Fibroblast of the conjunctiva (primary cell): ENCODE results near the gene FOXK1.
"Not testable (repeated sequence)": the region's sequence is repeated elsewhere in the genome, so short reads cannot be mapped to it uniquely, and the experiment has no call there.

Experiments used
- DNase-seq: peaks from one replicate; pipeline ENCODE4 v3.0.0-alpha.2; 2010; ENCODE audit warnings: low read depth

The FOXK1 gene

DNA sequence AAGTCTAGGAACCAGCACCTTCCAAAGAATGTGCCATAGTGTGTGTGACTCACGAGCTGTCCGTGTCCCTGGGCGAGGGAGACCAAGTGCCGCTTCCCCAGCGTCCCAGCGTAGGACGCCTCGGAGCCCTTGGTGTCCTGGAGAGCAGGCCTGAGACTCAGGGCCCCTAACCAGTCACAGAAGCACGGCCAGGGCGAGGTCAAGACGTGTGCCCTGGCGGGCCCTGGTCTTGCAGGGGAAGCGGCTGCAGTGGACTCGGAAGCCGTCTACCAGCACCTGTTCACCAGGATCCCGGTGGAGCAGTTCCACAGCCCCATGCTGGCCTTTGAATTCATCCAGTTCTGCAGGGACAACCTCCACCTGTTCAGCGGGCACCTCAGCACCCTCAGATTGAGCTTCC is 103.9 kb downstream of the FOXK1 start:
- DNase-seq, result no peak

DNA sequence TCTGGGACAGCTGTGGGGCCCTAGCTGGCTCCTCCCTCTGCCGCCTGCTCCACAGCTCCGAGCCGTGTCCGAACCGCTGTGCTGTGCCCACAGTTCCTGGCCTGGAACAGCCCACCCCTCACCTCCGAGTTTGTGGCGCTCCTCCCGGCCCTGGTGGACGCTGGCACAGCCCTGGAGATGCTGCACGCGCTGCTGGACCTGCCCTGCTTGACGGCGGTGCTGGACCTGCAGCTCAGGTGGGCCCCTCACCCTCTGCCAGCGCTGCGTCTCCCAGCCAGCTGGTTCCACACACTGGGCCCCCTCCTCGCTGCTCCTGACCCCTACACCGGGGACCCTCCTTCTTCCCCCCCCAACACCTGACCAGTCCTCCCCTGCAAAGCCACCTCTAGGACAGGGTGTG is 105.4 kb downstream of the FOXK1 start:
- no peak for DNase-seq

DNA sequence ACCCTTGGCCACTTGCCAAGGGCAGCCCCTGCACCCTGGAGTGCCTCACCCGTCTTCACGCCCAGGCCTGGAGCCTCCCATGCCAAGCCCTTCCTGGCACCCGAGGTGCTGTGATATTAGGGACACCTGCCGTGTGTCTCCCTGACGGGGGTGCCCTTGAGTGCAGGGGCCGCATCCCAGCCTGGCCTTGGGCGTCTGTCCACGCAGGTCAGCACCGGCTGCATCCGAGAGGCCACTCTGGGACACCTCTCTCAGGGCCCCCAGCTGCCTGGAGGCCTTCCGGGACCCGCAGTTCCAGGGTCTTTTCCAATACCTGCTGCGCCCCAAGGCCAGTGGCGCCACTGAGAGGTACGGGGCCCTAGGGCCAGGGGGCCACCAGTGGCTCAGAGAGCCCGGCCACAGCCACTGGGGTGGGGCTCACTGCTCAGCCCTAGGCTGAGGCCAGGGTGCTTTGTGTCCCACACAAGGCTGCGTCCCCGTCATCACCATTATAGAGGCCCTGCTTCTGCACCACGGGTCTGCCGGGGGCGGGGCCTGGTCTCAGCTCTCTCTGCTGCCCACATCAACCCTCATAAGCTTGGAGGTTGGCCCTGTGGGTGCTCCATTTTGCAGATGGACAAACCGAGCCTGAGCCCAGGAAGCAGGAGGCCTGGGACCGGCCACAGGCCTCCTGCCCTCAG is 106.0 kb downstream of the FOXK1 start:
- DNase-seq, result no peak

DNA sequence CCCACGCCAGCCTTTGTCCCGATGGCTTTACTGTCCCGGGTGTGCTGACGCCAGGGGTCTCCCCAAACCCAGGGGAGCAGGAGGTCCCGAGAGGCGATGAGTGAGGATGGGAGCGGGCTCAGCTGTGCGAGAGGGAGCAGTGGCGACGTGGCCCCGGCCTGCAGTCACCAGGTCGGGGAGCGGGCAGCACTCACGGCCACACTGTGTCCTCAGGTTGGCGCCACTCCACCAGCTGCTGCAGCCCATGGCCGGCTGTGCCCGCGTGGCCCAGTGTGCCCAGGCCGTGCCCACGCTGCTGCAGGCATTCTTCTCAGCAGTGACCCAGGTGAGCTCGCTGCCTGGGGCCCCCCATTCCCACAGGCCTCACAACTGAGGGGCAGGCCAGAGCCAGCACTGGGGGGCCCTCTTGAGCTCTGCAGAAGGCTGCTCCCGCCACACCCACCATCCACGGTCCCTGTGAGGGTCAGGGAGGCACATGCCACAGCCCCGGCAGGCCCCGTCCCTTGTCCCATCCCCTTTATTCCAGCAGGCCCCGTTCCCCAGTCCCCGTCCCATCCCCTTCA is 106.6 kb downstream of the FOXK1 start:
- DNase-seq, result no peak

DNA sequence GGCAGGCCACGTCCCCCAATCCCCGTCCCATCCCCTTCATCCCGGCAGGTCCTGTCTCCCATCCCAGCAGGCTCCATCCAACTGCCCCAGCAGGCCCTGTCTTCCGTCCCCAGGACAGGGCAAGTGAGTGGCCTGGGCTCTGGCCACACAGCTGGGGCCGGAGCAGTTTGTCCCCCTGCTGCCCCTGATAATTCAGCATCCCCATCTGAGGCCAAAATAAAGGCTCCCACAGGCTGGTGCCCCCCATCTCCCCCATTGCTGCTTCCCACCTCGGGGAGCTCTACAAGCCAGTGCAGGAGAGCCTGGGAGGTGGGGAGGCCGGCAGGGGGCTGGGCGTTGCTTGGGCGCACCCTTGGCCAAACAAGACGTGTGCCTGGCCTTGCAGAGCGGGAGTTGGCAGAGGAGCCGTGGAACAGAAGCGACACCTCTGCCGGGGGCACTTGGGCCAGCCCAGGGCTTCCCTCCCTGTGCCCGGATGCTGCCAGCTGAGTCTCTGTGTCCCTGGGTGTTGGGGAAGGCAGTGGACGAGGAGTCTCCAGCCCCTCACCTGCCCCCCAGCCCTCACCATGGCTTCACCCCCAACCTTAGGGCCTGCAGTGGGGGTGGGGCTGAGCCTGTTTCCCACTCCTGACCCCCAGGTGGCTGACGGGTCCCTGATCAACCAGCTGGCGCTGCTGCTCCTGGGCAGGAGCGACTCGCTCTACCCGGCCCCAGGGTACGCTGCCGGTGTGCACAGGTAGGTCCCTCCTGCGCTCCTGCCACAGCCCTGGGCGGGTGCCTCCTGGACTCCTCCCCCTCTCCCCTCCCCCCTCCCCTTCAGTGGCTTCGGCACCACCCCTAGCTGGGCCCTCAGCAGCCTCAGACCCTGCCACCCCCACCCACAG is 107.3 kb downstream of the FOXK1 start:
- DNase-seq, result no peak

DNA sequence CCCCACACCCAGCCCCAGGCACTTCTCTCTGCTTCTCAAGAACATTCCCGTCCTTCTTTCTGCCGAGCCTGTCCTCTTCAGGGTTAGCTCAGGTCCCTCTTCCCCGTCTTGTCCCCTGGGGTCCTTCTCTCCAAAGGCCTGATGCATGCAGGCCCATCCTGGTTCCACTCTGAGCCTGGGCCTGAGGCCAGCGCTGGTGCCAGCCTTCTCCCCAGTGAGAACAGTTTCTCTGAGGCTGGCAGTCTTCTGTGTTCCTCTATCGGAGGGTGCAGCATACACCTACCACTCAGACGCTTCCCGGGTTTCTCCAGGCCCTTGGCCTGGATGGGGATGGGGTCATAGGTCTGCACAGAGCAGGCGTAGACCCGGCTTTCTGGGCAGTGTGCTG is 108.0 kb downstream of the FOXK1 start:
- no peak for DNase-seq

DNA sequence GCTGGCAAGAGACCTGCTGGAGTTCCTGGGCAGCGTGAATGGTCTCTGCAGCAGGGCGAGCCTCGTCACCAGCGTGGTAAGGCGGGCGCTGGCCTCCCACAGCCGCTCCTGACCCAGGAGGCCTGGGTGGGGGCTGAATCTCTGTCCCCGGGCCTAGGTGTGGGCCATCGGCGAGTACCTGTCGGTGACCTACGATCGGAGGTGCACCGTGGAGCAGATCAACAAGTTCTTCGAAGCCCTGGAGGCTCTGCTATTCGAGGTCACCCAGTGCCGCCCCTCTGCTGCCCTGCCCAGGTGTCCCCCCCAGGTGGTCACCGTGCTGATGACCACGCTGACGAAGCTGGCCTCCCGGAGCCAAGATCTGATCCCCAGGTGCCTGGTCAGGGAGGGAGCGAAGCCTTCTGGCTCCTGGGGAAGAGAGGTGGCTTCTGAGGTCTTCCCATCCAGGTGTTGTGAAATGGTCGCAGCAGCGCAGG is 108.5 kb downstream of the FOXK1 start:
- no peak for DNase-seq

DNA sequence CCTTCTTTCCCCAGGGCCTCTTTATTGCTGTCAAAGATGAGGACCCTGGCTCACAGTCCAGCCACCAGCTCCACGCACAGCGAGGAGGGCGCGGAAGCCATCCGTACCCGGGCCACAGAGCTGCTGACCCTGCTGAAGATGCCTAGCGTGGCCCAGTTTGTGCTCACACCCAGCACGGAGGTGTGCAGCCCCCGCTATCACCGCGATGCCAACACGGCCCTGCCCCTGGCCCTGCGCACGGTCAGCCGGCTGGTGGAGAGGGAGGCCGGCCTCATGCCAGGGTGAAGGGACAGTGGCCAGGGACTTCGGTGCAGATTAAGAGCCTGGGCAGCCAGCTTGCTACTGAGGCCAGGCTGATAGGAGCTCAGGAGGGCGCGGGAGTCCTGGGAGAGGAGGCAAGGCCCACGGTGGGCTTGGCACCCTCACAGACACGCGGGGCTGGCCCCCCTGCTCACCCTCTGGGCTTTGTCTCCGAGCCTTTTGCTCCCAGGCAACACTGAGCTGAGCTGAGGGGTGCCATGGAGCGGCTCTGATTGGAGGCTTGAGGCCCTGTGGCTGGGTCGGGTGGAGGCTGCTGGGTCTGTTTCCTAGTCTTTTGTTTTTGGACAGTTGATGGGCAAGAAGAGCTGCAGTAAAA is 109.1 kb downstream of the FOXK1 start:
- no peak for DNase-seq

DNA sequence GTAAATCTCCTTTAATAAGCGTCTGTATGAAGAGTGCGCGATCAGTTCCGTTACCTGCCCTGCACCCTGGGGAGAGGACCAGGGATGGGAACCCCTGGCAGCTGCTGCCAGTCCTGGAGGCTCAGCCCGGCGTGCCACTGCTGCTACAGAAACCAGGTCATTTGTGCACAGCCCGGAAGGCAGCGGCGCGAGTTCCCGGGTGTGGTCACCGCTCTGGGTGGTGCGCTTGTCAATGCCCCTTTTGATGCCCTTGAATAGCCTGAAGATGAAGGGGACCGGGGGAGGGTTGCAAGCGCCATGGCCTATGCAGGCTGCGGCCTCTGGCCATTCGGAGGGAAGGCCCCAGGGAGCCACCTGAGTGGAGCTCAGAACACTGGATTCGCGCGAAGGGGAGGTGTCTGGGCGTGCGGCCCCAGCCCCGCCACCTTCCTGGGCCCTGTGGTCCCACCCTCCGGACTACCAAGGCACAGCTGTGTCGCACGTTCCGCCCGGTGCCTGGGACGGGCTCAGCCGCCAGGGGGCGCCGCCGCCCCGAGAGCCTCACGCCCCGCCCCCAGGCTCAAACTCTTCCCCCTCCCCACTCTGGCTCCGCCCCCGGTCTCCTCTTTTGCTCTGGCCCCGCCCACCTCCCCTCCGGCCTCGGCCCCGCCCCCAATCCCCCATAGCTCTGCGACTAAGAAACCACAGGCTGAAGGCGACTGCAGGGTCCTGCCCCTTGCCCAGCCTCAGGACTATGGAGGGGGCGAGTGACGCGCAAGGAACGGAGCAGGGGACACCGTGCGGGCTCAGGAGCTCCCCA is 109.8 kb downstream of the FOXK1 start:
- peak; percentile 33 for DNase-seq

DNA sequence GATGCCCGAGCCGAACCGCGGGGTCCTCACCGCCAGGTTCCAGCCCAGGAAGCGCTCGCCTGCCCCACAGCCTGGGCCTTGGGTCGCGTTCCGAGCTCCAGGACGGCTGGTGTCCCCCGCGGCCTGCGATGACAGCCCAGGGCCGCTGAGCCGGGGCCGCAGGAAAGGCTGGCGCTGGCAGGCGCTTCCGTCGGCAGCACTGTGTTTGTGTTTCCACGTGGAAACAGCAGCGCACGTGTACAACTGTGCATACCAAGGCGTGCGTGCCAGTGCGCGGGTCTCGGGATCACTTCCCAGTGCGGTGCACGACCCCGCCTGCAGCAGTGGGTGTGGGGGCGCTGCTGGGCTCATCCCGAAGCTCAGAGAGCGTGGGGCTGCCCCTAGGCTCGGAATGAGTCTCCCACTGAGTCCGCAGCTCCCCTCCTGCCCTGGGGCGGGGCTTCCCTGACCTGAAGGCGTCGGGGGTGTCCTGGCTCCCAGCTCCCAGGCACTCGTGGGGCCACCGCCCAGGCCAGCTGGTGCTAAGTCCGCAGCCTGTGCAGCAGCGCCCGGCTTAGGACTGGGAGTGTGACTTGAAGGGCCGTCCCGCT is 110.5 kb downstream of the FOXK1 start:
- no peak for DNase-seq

DNA sequence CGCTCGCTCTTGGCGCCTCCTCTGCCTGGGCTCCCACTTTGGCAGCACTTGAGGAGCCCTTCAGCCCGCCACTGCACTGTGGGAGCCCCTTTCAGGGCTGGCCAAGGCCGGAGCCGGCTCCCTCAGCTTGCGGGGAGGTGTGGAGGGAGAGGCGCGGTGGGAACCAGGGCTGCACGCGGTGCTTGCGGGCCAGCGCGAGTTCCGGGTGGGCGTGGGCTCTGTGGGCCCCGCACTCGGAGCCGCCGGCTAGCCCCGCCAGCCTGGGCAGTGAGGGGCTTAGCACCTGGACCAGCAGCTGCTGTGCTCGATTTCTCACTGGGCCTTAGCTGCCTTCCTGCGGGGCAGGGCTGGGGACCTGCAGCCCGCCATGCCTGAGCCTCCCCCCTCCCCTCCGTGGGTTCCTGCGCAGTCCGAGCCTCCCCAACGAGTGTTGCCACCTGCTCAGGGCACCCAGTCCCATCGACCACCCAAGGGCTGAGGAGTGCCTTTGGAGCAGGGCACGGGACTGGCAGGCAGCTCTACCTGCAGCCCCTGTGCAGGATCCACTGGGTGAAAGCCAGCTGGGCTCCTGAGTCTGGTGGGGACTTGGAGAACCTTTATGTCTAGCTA is 111.4 kb downstream of the FOXK1 start:
- not testable (repeated sequence) for DNase-seq

DNA sequence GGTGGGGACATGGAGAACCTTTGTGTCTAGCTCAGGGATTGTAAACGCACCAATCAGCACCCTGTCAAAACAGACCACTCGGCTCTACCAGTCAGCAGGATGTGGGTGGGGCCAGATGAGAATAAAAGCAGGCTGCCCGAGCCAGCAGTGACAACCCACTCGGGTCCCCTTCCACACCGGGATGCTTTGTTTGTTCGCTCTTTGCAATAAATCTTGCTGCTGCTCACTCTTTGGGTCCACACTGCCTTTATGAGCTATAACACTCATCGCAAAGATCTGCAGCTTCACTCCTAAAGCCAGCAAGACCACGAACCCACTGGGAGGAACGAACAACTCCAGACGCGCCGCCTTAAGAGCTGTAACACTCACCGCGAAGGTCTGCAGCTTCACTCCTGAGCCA is 112.1 kb downstream of the FOXK1 start:
- DNase-seq, result not testable (repeated sequence)

DNA sequence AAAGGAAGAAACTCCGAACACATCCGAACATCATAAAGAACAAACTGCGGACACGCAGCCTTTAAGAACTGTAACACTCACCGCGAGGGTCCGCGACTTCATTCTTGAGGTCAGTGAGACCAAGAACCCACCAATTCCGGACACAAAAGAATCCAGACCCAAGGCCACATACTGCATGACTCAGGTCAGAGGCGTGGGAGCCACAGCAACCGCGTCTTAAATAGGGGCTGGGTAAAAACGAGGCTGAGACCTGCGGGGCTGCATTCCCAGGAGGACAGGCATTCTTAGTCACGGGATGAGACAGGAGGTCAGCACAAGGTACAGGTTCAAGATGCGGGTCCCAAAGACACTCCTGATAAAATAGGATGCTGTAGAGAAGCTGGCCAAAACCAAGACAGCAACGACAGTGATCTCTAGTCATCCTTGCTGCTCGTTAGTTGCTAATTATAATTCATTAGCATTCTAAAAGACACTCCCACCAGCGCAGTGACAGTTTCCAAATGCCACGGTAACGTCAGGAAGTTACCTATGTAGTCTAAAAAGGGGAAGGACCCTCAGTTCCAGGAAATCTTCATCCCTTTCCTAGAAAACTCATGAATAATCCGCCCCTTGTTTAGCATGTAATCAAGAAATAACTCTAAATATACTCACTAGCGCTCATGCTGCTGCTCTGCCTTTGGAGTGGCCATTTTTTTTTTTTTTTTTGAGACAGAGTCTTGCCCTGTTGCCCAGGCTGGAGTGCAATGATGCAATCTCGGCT is 112.7 kb downstream of the FOXK1 start:
- no peak for DNase-seq

DNA sequence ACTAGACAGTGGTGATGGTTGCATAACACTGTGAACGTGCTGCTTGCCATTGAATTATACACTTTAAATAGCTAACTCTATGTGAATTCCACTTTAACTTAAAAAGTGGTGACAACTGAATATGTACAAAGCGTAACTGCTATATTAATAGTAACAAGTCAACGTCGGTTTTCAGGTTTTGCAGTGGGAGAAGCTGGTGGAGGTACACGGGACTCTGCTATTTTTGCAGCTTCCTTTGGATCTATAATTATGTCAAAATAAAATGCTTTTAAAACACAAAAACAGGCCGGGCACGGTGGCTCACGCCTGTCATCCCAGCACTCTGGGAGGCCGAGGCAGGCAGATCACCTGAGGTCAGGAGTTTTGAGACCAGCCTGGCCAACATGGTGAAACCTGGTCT is 114.4 kb downstream of the FOXK1 start:
- no peak for DNase-seq

DNA sequence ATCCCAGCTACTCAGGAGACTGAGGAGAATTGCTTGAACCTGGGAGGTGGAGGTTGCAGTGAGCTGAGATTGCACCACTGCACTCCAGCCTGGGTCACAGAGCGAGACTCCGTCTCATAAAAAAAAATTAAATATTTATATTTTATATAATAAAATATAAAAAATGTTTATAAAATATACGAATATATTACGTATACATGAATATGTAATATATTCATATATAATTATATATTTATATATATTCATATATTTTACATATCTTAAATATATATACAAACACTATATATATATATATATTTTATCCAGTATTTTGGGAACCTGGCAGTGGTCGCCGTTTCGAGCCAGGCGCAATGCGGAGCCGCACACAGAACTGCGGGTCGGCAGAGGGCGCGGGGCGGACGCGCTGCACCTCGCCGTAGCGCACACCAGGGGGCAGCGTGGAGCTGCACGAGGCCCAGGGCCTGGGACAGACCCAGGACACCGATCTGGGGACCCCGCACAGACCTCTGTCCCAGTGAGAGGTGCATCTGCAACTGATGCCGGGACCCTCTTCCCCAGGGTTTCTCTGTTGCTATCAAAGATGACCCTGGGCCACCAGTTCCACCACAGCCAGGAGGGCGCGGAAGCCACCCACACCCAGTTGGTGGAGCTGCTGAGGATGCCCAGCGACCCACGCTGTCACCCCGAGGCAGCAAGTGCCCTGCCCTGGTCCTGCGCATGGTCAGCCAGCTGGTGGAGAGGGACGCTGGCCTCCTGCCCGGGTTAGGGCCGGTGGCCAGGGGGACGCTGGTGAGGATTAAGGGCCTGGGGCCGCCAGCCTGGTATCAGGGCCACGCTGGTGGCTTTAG is 116.0 kb downstream of the FOXK1 start:
- no peak for DNase-seq

DNA sequence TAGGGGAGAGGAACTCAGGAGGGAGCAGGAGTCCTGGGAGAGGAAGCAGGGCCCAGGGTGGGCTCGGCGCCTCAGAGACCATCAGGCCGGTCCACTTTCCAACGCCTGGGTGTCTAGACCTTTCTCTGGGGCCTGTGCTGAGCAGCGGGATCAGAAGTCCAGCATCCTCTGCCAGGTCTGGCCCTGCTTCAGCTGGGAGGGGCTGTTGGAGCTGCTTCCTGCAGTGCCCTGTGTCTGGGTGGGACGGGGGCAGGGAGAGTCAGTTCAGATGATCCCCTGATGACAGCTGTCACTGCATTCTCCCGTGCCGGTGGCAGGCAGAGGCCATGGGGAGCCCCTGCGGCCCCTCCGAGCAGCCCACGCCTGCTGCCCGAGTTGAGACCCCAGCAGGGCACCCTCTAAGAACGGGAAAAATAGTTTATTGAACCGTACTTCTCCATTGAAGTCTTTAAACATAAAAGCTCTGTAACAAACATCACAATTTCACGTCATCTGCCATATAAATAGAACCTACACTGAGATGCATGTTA is 116.7 kb downstream of the FOXK1 start:
- DNase-seq, result no peak

DNA sequence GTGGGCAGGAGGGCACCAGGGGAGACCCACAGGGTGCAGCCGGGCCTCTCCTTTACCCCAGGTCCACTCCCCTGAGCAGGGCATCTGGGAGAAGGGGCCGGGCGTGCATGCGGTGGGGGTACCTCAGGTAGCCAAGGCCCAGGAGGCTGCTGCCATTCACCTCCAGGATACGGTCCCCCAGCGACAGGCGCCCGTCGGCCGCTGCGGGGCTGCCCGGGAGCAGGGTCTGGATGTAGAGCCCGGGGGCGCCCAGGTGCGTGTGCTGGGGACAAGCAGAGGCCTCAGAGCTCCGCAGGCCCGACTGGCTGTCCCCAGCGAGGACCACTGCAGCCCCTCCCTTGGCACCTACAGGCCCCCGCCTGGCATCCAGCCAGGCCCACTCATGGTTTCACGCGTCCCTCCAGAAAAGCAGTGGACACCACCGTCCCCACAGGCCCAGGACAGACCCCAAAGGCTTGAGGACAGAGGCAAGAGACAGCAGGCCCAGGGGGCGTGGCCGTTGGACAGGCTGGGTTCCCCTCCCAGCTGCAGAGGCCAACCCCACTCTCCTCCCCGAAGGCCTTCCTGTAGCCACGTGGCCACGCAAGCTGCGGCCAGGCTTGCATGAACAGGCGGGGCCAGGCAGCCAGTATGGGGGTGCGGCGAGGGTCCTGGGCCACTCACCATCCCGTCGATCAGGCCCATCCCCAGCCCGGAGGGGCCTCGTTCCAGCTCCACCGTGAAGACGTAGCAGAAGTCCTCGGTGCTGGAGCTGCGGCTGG is 117.6 kb downstream of the FOXK1 start:
- no peak for DNase-seq

DNA sequence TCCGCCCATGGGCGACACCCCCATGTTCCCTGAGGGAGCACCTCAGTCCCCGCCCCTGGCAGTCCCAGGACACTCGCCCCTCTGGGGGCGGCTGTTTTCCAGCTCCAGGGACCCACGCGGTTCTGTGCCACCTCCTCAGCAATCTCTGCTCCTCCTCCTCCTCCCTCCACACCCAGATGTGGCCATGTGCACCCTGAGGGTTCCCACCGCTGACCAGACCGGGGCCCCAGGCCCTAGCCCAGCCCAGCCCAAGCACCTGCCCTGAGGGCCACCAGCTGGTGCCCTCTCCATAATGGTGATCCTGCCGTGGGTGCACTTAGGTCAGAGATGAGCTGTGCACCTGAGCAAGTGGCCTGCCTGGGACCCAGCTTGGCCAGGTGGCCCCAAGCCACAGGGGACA is 118.4 kb downstream of the FOXK1 start:
- DNase-seq, result no peak
